ENCODE data around the gene ICA1.

The ICA1 gene

GRCh38 chr7:8155836-8156235 is 106.1 kb downstream of the ICA1 start:
- Histone ChIP-seq H3K36me3 (no peaks in the 10 kb centered on the region), H3K4me3 (ENCODE audit: low read depth, low read length) (no peak overlapping the region), H3K27ac (no peak overlapping the region), H3K27me3 (ENCODE audit: insufficient read depth, low read depth, severe bottlenecking) (no peaks in the 10 kb centered on the region), H3K9me3 (ENCODE audit: severe bottlenecking) (no peaks in the 10 kb centered on the region)
- TF ChIP-seq, protein P1, sequence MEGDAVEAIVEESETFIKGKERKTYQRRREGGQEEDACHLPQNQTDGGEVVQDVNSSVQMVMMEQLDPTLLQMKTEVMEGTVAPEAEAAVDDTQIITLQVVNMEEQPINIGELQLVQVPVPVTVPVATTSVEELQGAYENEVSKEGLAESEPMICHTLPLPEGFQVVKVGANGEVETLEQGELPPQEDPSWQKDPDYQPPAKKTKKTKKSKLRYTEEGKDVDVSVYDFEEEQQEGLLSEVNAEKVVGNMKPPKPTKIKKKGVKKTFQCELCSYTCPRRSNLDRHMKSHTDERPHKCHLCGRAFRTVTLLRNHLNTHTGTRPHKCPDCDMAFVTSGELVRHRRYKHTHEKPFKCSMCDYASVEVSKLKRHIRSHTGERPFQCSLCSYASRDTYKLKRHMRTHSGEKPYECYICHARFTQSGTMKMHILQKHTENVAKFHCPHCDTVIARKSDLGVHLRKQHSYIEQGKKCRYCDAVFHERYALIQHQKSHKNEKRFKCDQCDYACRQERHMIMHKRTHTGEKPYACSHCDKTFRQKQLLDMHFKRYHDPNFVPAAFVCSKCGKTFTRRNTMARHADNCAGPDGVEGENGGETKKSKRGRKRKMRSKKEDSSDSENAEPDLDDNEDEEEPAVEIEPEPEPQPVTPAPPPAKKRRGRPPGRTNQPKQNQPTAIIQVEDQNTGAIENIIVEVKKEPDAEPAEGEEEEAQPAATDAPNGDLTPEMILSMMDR (IDR thresholded peaks at IDR 0.05; ENCODE audit: low read depth, low read length) = no peak
- no peak for DNase-seq

- Histone ChIP-seq H3K27ac (no peak overlapping the region), H3K4me3 (ENCODE audit: low read depth, low read length) (no peak overlapping the region), H3K9me3 (ENCODE audit: severe bottlenecking) (no peaks in the 10 kb centered on the region), H3K27me3 (ENCODE audit: insufficient read depth, low read depth, severe bottlenecking) (no peaks in the 10 kb centered on the region), H3K36me3 (no peaks in the 10 kb centered on the region)
- DNase-seq = no peak
- TF ChIP-seq, protein P1 (IDR thresholded peaks at IDR 0.05; ENCODE audit: low read depth, low read length) = no peak
Measured at GRCh38 chr7:8154272-8154671, 107.7 kb downstream of the ICA1 start.

- DNase-seq = no peak
- no peaks in the 10 kb centered on the region for H3K9me3 ChIP-seq (ENCODE audit: severe bottlenecking)
- no peaks in the 10 kb centered on the region for H3K36me3 ChIP-seq
- TF ChIP-seq, protein P1 (IDR thresholded peaks at IDR 0.05; ENCODE audit: low read depth, low read length) = no peak
- no peaks in the 10 kb centered on the region for H3K27me3 ChIP-seq (ENCODE audit: insufficient read depth, low read depth, severe bottlenecking)
- H3K4me3 ChIP-seq (ENCODE audit: low read depth, low read length) = no peak overlapping the region
- H3K27ac ChIP-seq = no peak overlapping the region
Measured at GRCh38 chr7:8152489-8153192, 109.3 kb downstream of the ICA1 start.

DNA sequence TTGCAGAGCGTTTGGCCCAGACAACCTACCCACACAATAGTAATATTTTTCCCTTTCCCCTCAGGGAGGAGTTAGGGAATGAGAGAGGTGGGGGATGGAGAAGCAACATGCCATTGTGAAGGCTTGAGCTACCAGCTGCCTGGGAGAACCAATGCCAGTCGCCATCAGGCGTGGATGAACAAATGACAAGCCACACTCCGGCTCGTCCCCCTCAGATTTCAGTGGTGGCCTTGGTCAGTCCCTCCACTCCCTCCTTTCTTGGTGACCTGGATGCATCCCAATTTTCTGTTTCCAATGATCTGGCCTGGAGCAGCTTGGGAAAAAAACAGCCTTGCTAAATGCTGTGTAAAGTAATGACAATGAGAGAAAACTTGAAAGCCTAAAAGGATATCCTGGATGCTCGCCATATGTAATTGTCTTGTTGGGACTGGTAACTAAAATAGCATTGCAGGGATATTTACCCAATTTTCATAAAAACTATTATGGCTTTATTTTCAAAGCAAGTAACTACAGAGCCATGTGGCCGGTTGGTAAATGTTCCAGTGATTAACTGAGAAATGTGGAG is 110.7 kb downstream of the ICA1 start:
- Histone ChIP-seq H3K9me3 (ENCODE audit: severe bottlenecking) (no peaks in the 10 kb centered on the region), H3K27ac (no peak overlapping the region), H3K4me3 (ENCODE audit: low read depth, low read length) (no peak overlapping the region), H3K36me3 (no peaks in the 10 kb centered on the region), H3K27me3 (ENCODE audit: insufficient read depth, low read depth, severe bottlenecking) (no peaks in the 10 kb centered on the region)
- no peak for DNase-seq
- TF ChIP-seq, protein P1 (IDR thresholded peaks at IDR 0.05; ENCODE audit: low read depth, low read length) = no peak

DNA sequence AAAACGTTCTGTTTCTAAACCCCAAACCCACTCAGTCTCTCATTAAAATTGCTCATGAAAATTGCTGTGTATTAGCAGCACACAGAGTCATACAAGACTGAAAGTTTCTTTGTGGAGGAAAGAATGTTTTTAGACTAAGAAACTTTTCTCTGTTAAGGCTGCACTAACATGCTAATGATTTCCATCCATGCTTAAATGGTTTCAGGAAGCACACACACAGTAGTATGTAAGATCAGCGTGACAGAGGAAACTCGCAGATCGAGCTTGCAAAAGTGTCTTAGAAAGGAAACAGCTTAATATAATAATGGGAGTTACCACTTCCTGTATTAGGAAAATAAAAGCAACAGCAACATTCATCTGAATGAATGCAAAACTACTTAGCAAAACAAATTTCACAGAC is 112.7 kb downstream of the ICA1 start:
- TF ChIP-seq, protein P1 (IDR thresholded peaks at IDR 0.05; ENCODE audit: low read depth, low read length) = no peak
- DNase-seq = no peak
- no peak overlapping the region for H3K27ac ChIP-seq

More for the DNA sequence above, 112.7 kb downstream of the ICA1 start:
- Histone ChIP-seq H3K27me3 (ENCODE audit: insufficient read depth, low read depth, severe bottlenecking) (no peaks in the 10 kb centered on the region), H3K36me3 (no peaks in the 10 kb centered on the region), H3K4me3 (ENCODE audit: low read depth, low read length) (no peak overlapping the region), H3K9me3 (ENCODE audit: severe bottlenecking) (no peaks in the 10 kb centered on the region)

Data from WERI-Rb-1 (cell line).